Chondrocyte (in vitro differentiated cells): Measurements from ENCODE around the gene NSUN2. TPM values are rescaled to one million over a fixed set of nuclear protein-coding genes. Genes with fewer than 3 reads are reported as not detected.

Experiments
- DNase-seq: peaks from one replicate; pipeline ENCODE4 v3.0.0; 2021; ENCODE audit warnings: mixed read lengths, low spot score
- H3K27ac Mint-ChIP-seq: one replicate; pipeline ENCODE4 v1.8.0; 2021; ENCODE audit warnings: mild to moderate bottlenecking, moderate library complexity, mixed read lengths; ENCODE audit not compliant: unreplicated experiment
- H3K27me3 Mint-ChIP-seq: 2 replicates; pipeline ENCODE4 v1.8.0; 2021; ENCODE audit warnings: low read depth, mixed read lengths
- H3K36me3 Mint-ChIP-seq: 2 replicates; pipeline ENCODE4 v1.8.0; 2021; ENCODE audit warnings: low read depth, mixed read lengths
- H3K4me1 Mint-ChIP-seq: 2 replicates; pipeline ENCODE4 v1.8.0; 2021; ENCODE audit warnings: low read depth, mild to moderate bottlenecking, mixed read lengths
- H3K4me3 Mint-ChIP-seq: one replicate; pipeline ENCODE4 v1.8.0; 2021; ENCODE audit warnings: mild to moderate bottlenecking, moderate library complexity, mixed read lengths; ENCODE audit not compliant: unreplicated experiment
- H3K9me3 Mint-ChIP-seq: 2 replicates; pipeline ENCODE4 v1.8.0; 2021; ENCODE audit warnings: low read depth, mixed read lengths
- CTCF ChIP-seq: fragments of 200-600 bp; sonication (generic); IDR thresholded peaks from 2 replicates; pipeline ENCODE4 v1.5.0; 2021; ENCODE audit warnings: antibody characterized with exemption, mild to moderate bottlenecking, moderate library complexity
- total RNA-seq: library from RNA; stranded (reverse); gene quantifications from 3 replicates; pipeline ENCODE4 v1.2.1, GENCODE V29; 2021

NSUN2 gene
- total RNA-seq, 1 donor from 2014 or later, result 48.7 TPM

GRCh38 chr5:6595405-6595804, 37.4 kb downstream of the NSUN2 start:
- TF ChIP-seq CTCF, result no peak
- Mint-ChIP-seq H3K4me3 (no peak overlapping the region), H3K27ac (no peak overlapping the region), H3K9me3 (no peaks in the 10 kb centered on the region), H3K4me1 (peaks cover 2% of the 10 kb centered on the region), H3K36me3 (peaks cover 28% of the 10 kb centered on the region), H3K27me3 (no peaks in the 10 kb centered on the region)
- DNase-seq, result no peak

GRCh38 chr5:6594066-6594465, 38.8 kb downstream of the NSUN2 start:
- no peak for TF ChIP-seq CTCF
- Mint-ChIP-seq H3K4me1 (peaks cover 2% of the 10 kb centered on the region), H3K9me3 (no peaks in the 10 kb centered on the region), H3K36me3 (peaks cover 27% of the 10 kb centered on the region), H3K4me3 (no peak overlapping the region), H3K27me3 (peaks cover 6% of the 10 kb centered on the region), H3K27ac (no peak overlapping the region)
- no peak for DNase-seq

- peaks cover 1% of the 10 kb centered on the region for H3K4me1 Mint-ChIP-seq
- TF ChIP-seq CTCF, result no peak
- peaks cover 21% of the 10 kb centered on the region for H3K36me3 Mint-ChIP-seq
- H3K9me3 Mint-ChIP-seq, result no peaks in the 10 kb centered on the region
- H3K27ac Mint-ChIP-seq, result no peak overlapping the region
- DNase-seq, result no peak
- H3K27me3 Mint-ChIP-seq, result peaks cover 6% of the 10 kb centered on the region
- H3K4me3 Mint-ChIP-seq, result no peak overlapping the region
Observed at GRCh38 chr5:6593148-6594016, 39.5 kb downstream of the NSUN2 start.

- no peak for TF ChIP-seq CTCF
- Mint-ChIP-seq H3K4me1 (no peaks in the 10 kb centered on the region), H3K27me3 (peaks cover 6% of the 10 kb centered on the region), H3K27ac (no peak overlapping the region), H3K9me3 (no peaks in the 10 kb centered on the region), H3K4me3 (no peak overlapping the region), H3K36me3 (peaks cover 17% of the 10 kb centered on the region)
- no peak for DNase-seq
Observed at GRCh38 chr5:6592601-6593000, 40.2 kb downstream of the NSUN2 start.

- no peak overlapping the region for H3K27ac Mint-ChIP-seq
- no peak for TF ChIP-seq CTCF
- H3K9me3 Mint-ChIP-seq, result no peaks in the 10 kb centered on the region
- H3K36me3 Mint-ChIP-seq, result peaks cover 10% of the 10 kb centered on the region
- H3K4me3 Mint-ChIP-seq, result no peak overlapping the region
- peaks cover 12% of the 10 kb centered on the region for H3K27me3 Mint-ChIP-seq
- H3K4me1 Mint-ChIP-seq, result no peaks in the 10 kb centered on the region
- no peak for DNase-seq
Observed at GRCh38 chr5:6591671-6592288, 41.1 kb downstream of the NSUN2 start.
